HCT116 (cell line): ENCODE results near the gene OSBPL8. TPM values are rescaled to one million over a fixed set of nuclear protein-coding genes. Genes with fewer than 3 reads are reported as not detected.

ENCODE experiments used
- ATAC-seq: fragments of 200-7000 bp; cut with Tn5 transposase; 2 replicates; pipeline ENCODE4 v1.9.1; 2020; ENCODE audit warnings: mild to moderate bottlenecking, moderate library complexity
- BruUV-seq: library from RNA; stranded (reverse); fragments of 400-500 nt; replicated peaks from 2 replicates; lab custom pipeline; 2021; lab: Mats Ljungman, UMichigan
- CTCF ChIA-PET: fragments of 300-600 bp; sonication (Branson Sonifier 250); formaldehyde crosslinking; loops from one replicate; lab custom pipeline; 2021; ENCODE audit warnings: antibody characterized with exemption; lab: Charles Lee
- POLR2A ChIA-PET: fragments of 300-600, 350-600 bp; sonication (Branson Sonifier 250); formaldehyde crosslinking; loops from one replicate; lab custom pipeline; 2021; ENCODE audit warnings: antibody characterized with exemption; lab: Charles Lee
- RAD21 ChIA-PET, 2 experiments: fragments of 300-600 bp; sonication (Branson Sonifier 250); formaldehyde crosslinking; loops; one replicate each; lab custom pipeline; 2023; ENCODE audit warnings: low total read pairs in 2 of 2; ENCODE audit not compliant: uncharacterized antibody in 2 of 2, unreplicated experiment in 2 of 2, low non-redundant PET in 1 of 2; lab: Charles Lee
- DNase-seq: peaks from one replicate; pipeline ENCODE4 v3.0.0-alpha.2; 2010; ENCODE audit warnings: low read depth, low spot score
- H2AFZ ChIP-seq: fragments of 200-600 bp; shearing (Covaris generic), sonication (generic); 2 replicates; pipeline ENCODE4 v1.6.1; 2017; ENCODE audit warnings: low read depth, mixed run types, mixed read lengths, antibody characterized with exemption, low read length; ENCODE audit not compliant: poor library complexity, severe bottlenecking
- H3K27ac ChIP-seq: 2 replicates; pipeline ENCODE4 v1.5.1; 2012; ENCODE audit warnings: low read depth, low read length
- H3K27me3 ChIP-seq: fragments of 200-600 bp; sonication (generic); 2 replicates; pipeline ENCODE4 v1.6.1; 2016; ENCODE audit warnings: mixed run types, low read length, mixed read lengths; ENCODE audit not compliant: insufficient read depth
- H3K36me3 ChIP-seq, 2 experiments: fragments of 200-500 bp in 1 of 2; fragments of 200-600 bp in 1 of 2; sonication (Bioruptor generic) in 1 of 2; sonication (generic) in 1 of 2; 2 replicates each; pipeline versions ENCODE4 v1.5.1 to v1.6.1; 2014 to 2016; ENCODE audit warnings: low read length in 2 of 2, inconsistent platforms in 1 of 2, mixed read lengths in 1 of 2, mixed run types in 1 of 2; ENCODE audit not compliant: insufficient read depth in 2 of 2, control insufficient read depth in 1 of 2
- H3K4me1 ChIP-seq, 2 experiments: fragments of 200-600 bp in 1 of 2; sonication (generic) in 1 of 2; 2 replicates each; pipeline versions ENCODE4 v1.5.1 to v1.6.1; 2012 to 2017; ENCODE audit warnings: low read length in 2 of 2, inconsistent platforms in 1 of 2, mild to moderate bottlenecking in 1 of 2, mixed read lengths in 1 of 2, mixed run types in 1 of 2, moderate library complexity in 1 of 2; ENCODE audit not compliant: insufficient read depth in 2 of 2, control insufficient read depth in 1 of 2
- H3K4me2 ChIP-seq: fragments of 200-600 bp; sonication (generic); 2 replicates; pipeline ENCODE4 v1.6.1; 2017; ENCODE audit warnings: mixed run types, low read length, mixed read lengths
- H3K4me3 ChIP-seq, 2 experiments: fragments of 200-600 bp in 1 of 2; sonication (generic) in 1 of 2; replicated peaks in 1 of 2; 2 replicates each; pipeline ENCODE4 v1.5.1; 2011 to 2016; ENCODE audit warnings: low read length in 2 of 2, control low read depth in 1 of 2, low read depth in 1 of 2, mild to moderate bottlenecking in 1 of 2, mixed read lengths in 1 of 2, mixed run types in 1 of 2
- H3K79me2 ChIP-seq: fragments of 200-600 bp; sonication (generic); 2 replicates; pipeline ENCODE4 v1.6.1; 2017; ENCODE audit warnings: mild to moderate bottlenecking, mixed run types, low read length, moderate library complexity, mixed read lengths; ENCODE audit not compliant: insufficient read depth
- H3K9ac ChIP-seq: fragments of 200-600 bp; sonication (generic); 2 replicates; pipeline ENCODE4 v1.6.1; 2016; ENCODE audit warnings: low read length, mixed read lengths
- H3K9me2 ChIP-seq: fragments of 200-600 bp; sonication (generic), shearing (Covaris generic); 2 replicates; pipeline ENCODE4 v1.6.1; 2017; ENCODE audit warnings: mixed run types, mild to moderate bottlenecking, moderate library complexity; ENCODE audit not compliant: insufficient read depth
- H3K9me3 ChIP-seq, 2 experiments: fragments of 200-500 bp in 1 of 2; fragments of 200-600 bp in 1 of 2; sonication (Bioruptor generic) in 1 of 2; sonication (generic) in 1 of 2; 2 replicates each; pipeline ENCODE4 v1.6.1; 2014 to 2017; ENCODE audit warnings: low read length in 2 of 2, mixed read lengths in 2 of 2, inconsistent platforms in 1 of 2, low read depth in 1 of 2, mild to moderate bottlenecking in 1 of 2, mixed run types in 1 of 2, moderate library complexity in 1 of 2; ENCODE audit not compliant: control insufficient read depth in 1 of 2, insufficient read depth in 1 of 2
- H4K20me1 ChIP-seq: fragments of 200-600 bp; sonication (generic), shearing (Covaris generic); 2 replicates; pipeline ENCODE4 v1.6.1; 2017; ENCODE audit warnings: mixed run types, mild to moderate bottlenecking, moderate library complexity; ENCODE audit not compliant: insufficient read depth
- CBX3 ChIP-seq: IDR thresholded peaks from 2 replicates; pipeline ENCODE4 v1.6.1; 2012; ENCODE audit warnings: low read depth
- CEBPB ChIP-seq: IDR thresholded peaks from 2 replicates; pipeline ENCODE4 v1.6.1; 2012; ENCODE audit warnings: low read depth
- CTCF ChIP-seq, 3 experiments: fragments of 200-600 bp in 1 of 3; sonication (generic) in 1 of 3; IDR thresholded peaks in 2 of 3; conservative IDR thresholded peaks in 1 of 3; 2 replicates each; pipeline ENCODE4 v1.5.1; 2012 to 2017; ENCODE audit warnings: low read depth in 2 of 3, low read length in 2 of 3, antibody characterized with exemption in 1 of 3, borderline replicate concordance in 1 of 3, control low read depth in 1 of 3, mild to moderate bottlenecking in 1 of 3, mixed read lengths in 1 of 3, mixed run types in 1 of 3, moderate library complexity in 1 of 3; ENCODE audit not compliant: insufficient read depth in 1 of 3
- EGR1 ChIP-seq: IDR thresholded peaks from 2 replicates; pipeline ENCODE4 v1.6.1; 2012; ENCODE audit warnings: low read depth
- EZH2 ChIP-seq: fragments of 200-600 bp; sonication (generic); IDR thresholded peaks from 2 replicates; pipeline ENCODE4 v1.6.1; 2017; ENCODE audit warnings: antibody characterized with exemption, mixed run types
- EZH2phosphoT487 ChIP-seq: fragments of 200-600 bp; IDR thresholded peaks from 2 replicates; pipeline ENCODE4 v1.6.1; 2018; ENCODE audit warnings: antibody characterized with exemption, borderline replicate concordance
- JUND ChIP-seq: IDR thresholded peaks from 2 replicates; pipeline ENCODE4 v1.6.1; 2012
- MAX ChIP-seq: IDR thresholded peaks from 2 replicates; pipeline ENCODE4 v1.6.1; 2012
- POLR2A ChIP-seq: IDR thresholded peaks from 2 replicates; pipeline ENCODE4 v1.7.0; 2011; ENCODE audit warnings: borderline replicate concordance; ENCODE audit not compliant: insufficient read depth, insufficient read length; ENCODE audit errors: extremely low read depth
- POLR2AphosphoS5 ChIP-seq: IDR thresholded peaks from 2 replicates; pipeline ENCODE4 v1.6.1; 2011; ENCODE audit warnings: mild to moderate bottlenecking, low read depth, low read length, moderate library complexity
- RAD21 ChIP-seq: IDR thresholded peaks from 2 replicates; pipeline ENCODE4 v1.6.1; 2012; ENCODE audit warnings: low read depth, mild to moderate bottlenecking
- REST ChIP-seq: IDR thresholded peaks from 2 replicates; pipeline ENCODE4 v1.6.1; 2012; ENCODE audit warnings: low read depth
- SIN3A ChIP-seq: IDR thresholded peaks from 2 replicates; pipeline ENCODE4 v1.6.1; 2012; ENCODE audit warnings: low read depth
- SP1 ChIP-seq: IDR thresholded peaks from 2 replicates; pipeline ENCODE4 v1.6.1; 2012; ENCODE audit warnings: low read depth
- TCF7L2 ChIP-seq: IDR thresholded peaks from 2 replicates; pipeline ENCODE4 v1.7.0; 2011; ENCODE audit warnings: borderline replicate concordance, inconsistent platforms; ENCODE audit not compliant: insufficient read depth, insufficient read length; ENCODE audit errors: extremely low read depth
- ZFX ChIP-seq: fragments of 450-650 bp; IDR thresholded peaks from 2 replicates; pipeline ENCODE4 v1.6.1; 2017
- intact Hi-C: fragments of 100-400 bp; cut with micrococcal nuclease; formaldehyde crosslinking; loops from 2 replicates; pipeline ENCODE4 v1.10.0; 2022
- total RNA-seq: library from RNA; stranded (reverse); gene quantifications from one replicate; pipeline ENCODE4 v1.2.1, GENCODE V29; 2021; ENCODE audit not compliant: unreplicated experiment
- TF ChIP-seq, protein P1 (sequence below): IDR thresholded peaks from 2 replicates; pipeline ENCODE4 v1.6.1; 2012
- TF ChIP-seq, protein P2 (sequence below): IDR thresholded peaks from 2 replicates; pipeline ENCODE4 v1.6.1; 2011; ENCODE audit warnings: mild to moderate bottlenecking, low read length, moderate library complexity; ENCODE audit not compliant: insufficient replicate concordance; ENCODE audit errors: extremely low read depth

OSBPL8 gene
- total RNA-seq, 1 experiment from 2014 or later: 115 TPM

- Histone ChIP-seq H3K9me3 (no peaks in the 10 kb centered on the region), H3K4me1 (no peaks in the 10 kb centered on the region), H3K9ac (no peak overlapping the region), H2AFZ (no peak overlapping the region), H3K4me2 (no peak overlapping the region), H4K20me1 (peaks cover 12% of the 10 kb centered on the region; the same call in 1 of the 2 replicates), H3K36me3 (no peaks in the 10 kb centered on the region), H3K9me2 (no peaks in the 10 kb centered on the region), H3K79me2 (peaks cover 95% of the 10 kb centered on the region), H3K27ac (no peak overlapping the region), H3K4me3 (no peak overlapping the region), H3K27me3 (no peaks in the 10 kb centered on the region)
- TF ChIP-seq TCF7L2 (no peak), POLR2A (no peak), POLR2AphosphoS5 (no peak), EGR1 (no peak), EZH2phosphoT487 (no peak), RAD21 (no peak), CBX3 (no peak), CEBPB (no peak), JUND (no peak), CTCF (IDR thresholded peaks at IDR 0.05 in 2 of 3, conservative IDR thresholded peaks at IDR 0.05 in 1 of 3; ENCODE audit: borderline replicate concordance in 1 of 3, insufficient read depth in 1 of 3, low read depth in 2 of 3, low read length in 2 of 3) (no peak), REST (no peak), EZH2 (no peak), MAX (no peak), SP1 (no peak), SIN3A (no peak), ZFX (no peak)
- TF ChIP-seq, protein P1, sequence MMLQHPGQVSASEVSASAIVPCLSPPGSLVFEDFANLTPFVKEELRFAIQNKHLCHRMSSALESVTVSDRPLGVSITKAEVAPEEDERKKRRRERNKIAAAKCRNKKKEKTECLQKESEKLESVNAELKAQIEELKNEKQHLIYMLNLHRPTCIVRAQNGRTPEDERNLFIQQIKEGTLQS: no peak
- TF ChIP-seq, protein P2, sequence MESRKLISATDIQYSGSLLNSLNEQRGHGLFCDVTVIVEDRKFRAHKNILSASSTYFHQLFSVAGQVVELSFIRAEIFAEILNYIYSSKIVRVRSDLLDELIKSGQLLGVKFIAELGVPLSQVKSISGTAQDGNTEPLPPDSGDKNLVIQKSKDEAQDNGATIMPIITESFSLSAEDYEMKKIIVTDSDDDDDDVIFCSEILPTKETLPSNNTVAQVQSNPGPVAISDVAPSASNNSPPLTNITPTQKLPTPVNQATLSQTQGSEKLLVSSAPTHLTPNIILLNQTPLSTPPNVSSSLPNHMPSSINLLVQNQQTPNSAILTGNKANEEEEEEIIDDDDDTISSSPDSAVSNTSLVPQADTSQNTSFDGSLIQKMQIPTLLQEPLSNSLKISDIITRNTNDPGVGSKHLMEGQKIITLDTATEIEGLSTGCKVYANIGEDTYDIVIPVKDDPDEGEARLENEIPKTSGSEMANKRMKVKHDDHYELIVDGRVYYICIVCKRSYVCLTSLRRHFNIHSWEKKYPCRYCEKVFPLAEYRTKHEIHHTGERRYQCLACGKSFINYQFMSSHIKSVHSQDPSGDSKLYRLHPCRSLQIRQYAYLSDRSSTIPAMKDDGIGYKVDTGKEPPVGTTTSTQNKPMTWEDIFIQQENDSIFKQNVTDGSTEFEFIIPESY: no peak
- CTCF ChIA-PET: no interaction called here
- RAD21 ChIA-PET: no interaction called here
- POLR2A ChIA-PET: no interaction called here
- ATAC-seq (no peak), DNase-seq (no peak)
- intact Hi-C loops: no loop called here
- no TSS peak for BruUV-seq
Measured at GRCh38 chr12:76549131-76549530, 10.4 kb downstream of the OSBPL8 start.
